Mucosa of descending colon (tissue), 3 donors: Measurements from ENCODE around the gene NGLY1. TPM values are rescaled to one million over a fixed set of nuclear protein-coding genes. Genes with fewer than 3 reads are reported as not detected.
A peak's percentile ranks its signal among the peaks of the same experiment; 100 is the strongest.

Experiments used
- ATAC-seq: fragments of 200-7000 bp; cut with Tn5 transposase; one replicate; pipeline ENCODE4 v1.9.1; 2020; ENCODE audit warnings: mild to moderate bottlenecking, moderate library complexity
- DNase-seq, 3 donors: peaks; one replicate each; pipeline ENCODE4 v3.0.0-alpha.2; 2020
- H3K36me3 ChIP-seq: fragments of 200-600 bp; one replicate; pipeline ENCODE4 v1.8.0; 2021; ENCODE audit warnings: low read depth, mild to moderate bottlenecking
- H3K4me1 ChIP-seq: fragments of 200-600 bp; one replicate; pipeline ENCODE4 v1.8.0; 2021; ENCODE audit warnings: low read depth, mild to moderate bottlenecking
- H3K4me3 ChIP-seq: fragments of 200-600 bp; one replicate; pipeline ENCODE4 v1.8.0; 2021; ENCODE audit warnings: mild to moderate bottlenecking
- H3K9me3 ChIP-seq: fragments of 200-600 bp; one replicate; pipeline ENCODE4 v1.8.0; 2021; ENCODE audit warnings: mild to moderate bottlenecking
- intact Hi-C, 2 donors: fragments of 100-400 bp; cut with DNase I in 1 of 2; cut with micrococcal nuclease in 1 of 2; formaldehyde crosslinking; loops; one replicate each; pipeline versions ENCODE4 v1.11.0 to v1.11.1; 2022; cut with DNase I, micrococcal nuclease
- total RNA-seq, 3 donors: library from RNA; stranded (reverse); fragmentation: NEBNext Ultra II Directional in 2 of 3; extraction: Animal tissue kit (Norgen Biotek cat#: 25700) in 2 of 3; gene quantifications; one replicate each; pipeline versions ENCODE4 v1.2.1 to v1.2.4, GENCODE V29; 2021 to 2023
- TF ChIP-seq, protein P1 (sequence below): fragments of 200-600 bp; IDR thresholded peaks from one replicate; pipeline ENCODE4 v1.8.0; 2022; ENCODE audit warnings: antibody characterized with exemption, mild to moderate bottlenecking
- donor health status: DM: no; HTN: no; CAD: no; lungs with moderate emphysema.
- donor health status: DM: no; HTN: no; CAD: no.
- donor health status: DM: no; HTN: yes; CAD: no.

The NGLY1 gene
- total RNA-seq, 3 donors from 2014 or later: 37.2 to 57.5 (median 41.1) TPM

- H3K4me3 ChIP-seq: peak overlapping the region; percentile 90
- no peaks in the 10 kb centered on the region for H3K36me3 ChIP-seq
- TF ChIP-seq, protein P1, sequence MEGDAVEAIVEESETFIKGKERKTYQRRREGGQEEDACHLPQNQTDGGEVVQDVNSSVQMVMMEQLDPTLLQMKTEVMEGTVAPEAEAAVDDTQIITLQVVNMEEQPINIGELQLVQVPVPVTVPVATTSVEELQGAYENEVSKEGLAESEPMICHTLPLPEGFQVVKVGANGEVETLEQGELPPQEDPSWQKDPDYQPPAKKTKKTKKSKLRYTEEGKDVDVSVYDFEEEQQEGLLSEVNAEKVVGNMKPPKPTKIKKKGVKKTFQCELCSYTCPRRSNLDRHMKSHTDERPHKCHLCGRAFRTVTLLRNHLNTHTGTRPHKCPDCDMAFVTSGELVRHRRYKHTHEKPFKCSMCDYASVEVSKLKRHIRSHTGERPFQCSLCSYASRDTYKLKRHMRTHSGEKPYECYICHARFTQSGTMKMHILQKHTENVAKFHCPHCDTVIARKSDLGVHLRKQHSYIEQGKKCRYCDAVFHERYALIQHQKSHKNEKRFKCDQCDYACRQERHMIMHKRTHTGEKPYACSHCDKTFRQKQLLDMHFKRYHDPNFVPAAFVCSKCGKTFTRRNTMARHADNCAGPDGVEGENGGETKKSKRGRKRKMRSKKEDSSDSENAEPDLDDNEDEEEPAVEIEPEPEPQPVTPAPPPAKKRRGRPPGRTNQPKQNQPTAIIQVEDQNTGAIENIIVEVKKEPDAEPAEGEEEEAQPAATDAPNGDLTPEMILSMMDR: no peak
- intact Hi-C loops: no loop called here
- ATAC-seq (peak; percentile 35), DNase-seq (peak in 1 of 3 donors; percentile 84)
- no peaks in the 10 kb centered on the region for H3K9me3 ChIP-seq
- peaks cover 20% of the 10 kb centered on the region for H3K4me1 ChIP-seq
Measured at GRCh38 chr3:25783661-25784512, 644 bp upstream of the NGLY1 start.

DNA sequence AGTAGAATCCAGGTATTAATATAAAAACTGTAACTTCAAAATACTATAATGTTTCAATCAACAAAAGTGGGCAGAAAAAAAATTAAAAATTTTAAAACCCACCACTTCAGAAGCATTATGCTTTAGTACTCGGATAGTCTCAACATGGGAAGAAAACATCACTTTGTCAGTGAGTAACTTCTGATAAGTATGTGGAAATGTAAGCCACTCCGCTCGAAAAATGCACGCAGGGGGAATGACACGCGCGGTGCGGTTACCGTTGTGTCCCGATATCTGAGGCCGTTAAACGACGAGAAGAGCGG lies 656 bp downstream of the NGLY1 start:
- DNase-seq (no peak), ATAC-seq (no peak)
- Histone ChIP-seq H3K36me3 (no peaks in the 10 kb centered on the region), H3K4me1 (peaks cover 20% of the 10 kb centered on the region), H3K9me3 (no peaks in the 10 kb centered on the region), H3K4me3 (peak overlapping the region; percentile 90)
- intact Hi-C loops: no loop called here
- TF ChIP-seq, protein P1: no peak

- intact Hi-C loops: no loop called here
- ATAC-seq (no peak), DNase-seq (no peak)
- TF ChIP-seq, protein P1: no peak
- Histone ChIP-seq H3K36me3 (no peaks in the 10 kb centered on the region), H3K4me1 (peaks cover 14% of the 10 kb centered on the region), H3K9me3 (no peaks in the 10 kb centered on the region), H3K4me3 (no peak overlapping the region)
Measured at GRCh38 chr3:25781758-25782594, 1.3 kb downstream of the NGLY1 start.

DNA sequence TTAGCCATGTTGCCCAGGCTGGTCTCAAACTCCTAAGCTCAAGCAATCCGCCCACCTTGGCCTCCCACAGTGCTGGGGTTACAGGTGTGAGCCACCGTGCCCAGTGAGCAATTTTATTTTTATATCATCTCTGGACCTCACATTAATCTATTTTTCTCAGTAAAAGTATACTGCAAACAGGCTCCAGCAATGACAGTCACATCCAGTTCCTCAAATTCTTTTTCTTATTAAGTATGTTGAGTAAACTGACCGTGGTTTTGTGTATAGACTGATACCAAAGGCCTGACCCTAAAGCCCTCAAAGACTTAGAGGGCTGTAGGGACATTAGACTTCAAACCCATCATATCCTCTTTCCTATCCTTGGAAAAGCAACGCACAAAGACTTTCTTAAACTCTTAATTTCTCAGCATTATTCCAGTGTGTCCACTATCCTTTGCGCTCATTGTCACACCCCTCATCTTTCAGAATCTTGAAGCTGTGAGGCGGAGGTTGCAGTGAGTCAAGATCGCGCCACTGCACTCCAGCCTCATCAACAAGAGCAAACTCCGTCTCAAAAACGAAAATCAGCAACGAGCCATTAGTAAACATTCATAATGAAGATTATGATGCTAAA lies 2.0 kb downstream of the NGLY1 start:
- ATAC-seq (no peak), DNase-seq (no peak)
- H3K9me3 ChIP-seq: no peaks in the 10 kb centered on the region
- H3K4me3 ChIP-seq: no peak overlapping the region
- H3K4me1 ChIP-seq: peaks cover 12% of the 10 kb centered on the region
- TF ChIP-seq, protein P1: no peak
- intact Hi-C loops: no loop called here
- H3K36me3 ChIP-seq: no peaks in the 10 kb centered on the region

- TF ChIP-seq, protein P1: no peak
- no peak overlapping the region for H3K4me3 ChIP-seq
- no peak for DNase-seq
- intact Hi-C loops: no loop called here
- H3K36me3 ChIP-seq: no peaks in the 10 kb centered on the region
- no peaks in the 10 kb centered on the region for H3K9me3 ChIP-seq
- peaks cover 12% of the 10 kb centered on the region for H3K4me1 ChIP-seq
- ATAC-seq: no peak
Measured at GRCh38 chr3:25780618-25781017, 2.6 kb downstream of the NGLY1 start.
